K562 (cell line): ENCODE measurements around the gene ARMH3. TPM values are rescaled to one million over a fixed set of nuclear protein-coding genes. Genes with fewer than 3 reads are reported as not detected.

Experiments
- ATAC-seq: fragments of 200-7000 bp; cut with Tn5 transposase; 3 replicates; pipeline ENCODE4 v1.9.1; 2020; ENCODE audit warnings: moderate library complexity
- BruUV-seq: library from RNA; stranded (reverse); fragments of 400-500 nt; replicated peaks from 2 replicates; lab custom pipeline; 2021; lab: Mats Ljungman, UMichigan
- CTCF ChIA-PET: fragments of 300-600 bp; formaldehyde crosslinking; extraction: SDS; loops from one replicate; lab custom pipeline; 2021; ENCODE audit warnings: low intra/inter-chr PET ratio; lab: Yijun Ruan, JAX
- POLR2A ChIA-PET: fragments of 300-600, 350-650 bp; sonication (Branson Sonifier 250); formaldehyde crosslinking; extraction: SDS; loops from one replicate; lab custom pipeline; 2021; ENCODE audit warnings: antibody characterized with exemption, inconsistent platforms; lab: Yijun Ruan, JAX
- DNase-seq, 4 experiments: peaks; one replicate each; pipeline versions ENCODE4 v3.0.0 to v3.0.0-alpha.2; 2011 to 2018; ENCODE audit warnings: low spot score in 3 of 4, mixed read lengths in 3 of 4; ENCODE audit errors: extremely low read depth in 1 of 4
- FAIRE-seq: peaks from 2 replicates; lab custom pipeline; 2011; peaks lifted over from hg19 to GRCh38; lab: Jason Lieb, UNC
- H2AFZ ChIP-seq: 2 replicates; pipeline ENCODE4 v1.6.0; 2011; ENCODE audit warnings: low read depth, low read length, control low read depth, inconsistent platforms
- H3K27ac ChIP-seq: fragments of 200-600 bp; 3 replicates; pipeline ENCODE4 v1.8.0; 2011; ENCODE audit warnings: low read depth, mild to moderate bottlenecking, control low read depth, inconsistent platforms, low read length, moderate library complexity, mixed read lengths; ENCODE audit errors: extremely low read depth
- H3K27me3 ChIP-seq, 2 experiments: fragments of 300-600 bp in 1 of 2; 2 replicates in 1 of 2; 3 replicates in 1 of 2; pipeline versions ENCODE4 v1.6.0 to v1.8.0; 2011; ENCODE audit warnings: inconsistent platforms in 2 of 2, low read length in 2 of 2, mild to moderate bottlenecking in 1 of 2, mixed read lengths in 1 of 2, moderate library complexity in 1 of 2; ENCODE audit not compliant: control insufficient read depth in 2 of 2, insufficient read depth in 2 of 2
- H3K36me3 ChIP-seq: fragments of 300-600 bp; 3 replicates; pipeline ENCODE4 v1.8.0; 2011; ENCODE audit warnings: mild to moderate bottlenecking, low read length, inconsistent platforms; ENCODE audit not compliant: control insufficient read depth, insufficient read depth
- H3K4me1 ChIP-seq, 2 experiments: fragments of 200-600 bp in 1 of 2; replicated peaks in 1 of 2; 2 replicates in 1 of 2; 3 replicates in 1 of 2; pipeline versions ENCODE4 v1.5.1 to v1.8.0; 2011; ENCODE audit warnings: inconsistent platforms in 2 of 2, low read length in 2 of 2, mild to moderate bottlenecking in 1 of 2, mixed read lengths in 1 of 2, moderate library complexity in 1 of 2; ENCODE audit not compliant: control insufficient read depth in 2 of 2, insufficient read depth in 2 of 2
- H3K4me2 ChIP-seq: 2 replicates; pipeline ENCODE4 v1.6.1; 2011; ENCODE audit warnings: low read length, control low read depth, inconsistent platforms, mixed read lengths; ENCODE audit not compliant: insufficient read depth
- H3K4me3 ChIP-seq: fragments of 200-600 bp; sonication (generic), shearing (Covaris generic); 2 replicates; pipeline ENCODE4 v1.5.1; 2016; ENCODE audit warnings: control low read depth, inconsistent platforms
- H3K79me2 ChIP-seq: fragments of 200-600 bp; 3 replicates; pipeline ENCODE4 v1.8.0; 2011; ENCODE audit warnings: low read length, inconsistent platforms; ENCODE audit not compliant: control insufficient read depth, insufficient read depth
- H3K9ac ChIP-seq, 2 experiments: 2 replicates each; pipeline versions ENCODE4 v1.6.0 to v1.6.1; 2011; ENCODE audit warnings: low read depth in 2 of 2, low read length in 2 of 2, control low read depth in 1 of 2, inconsistent platforms in 1 of 2, mild to moderate bottlenecking in 1 of 2, mixed read lengths in 1 of 2; ENCODE audit not compliant: insufficient read depth in 1 of 2
- H3K9me1 ChIP-seq: one replicate; pipeline ENCODE4 v1.6.0; 2011; ENCODE audit warnings: inconsistent platforms, mild to moderate bottlenecking, low read length, moderate library complexity; ENCODE audit not compliant: control insufficient read depth, insufficient read depth
- H3K9me3 ChIP-seq: replicated peaks from 2 replicates; pipeline ENCODE4 v1.5.1; 2011; ENCODE audit warnings: low read depth, low read length, inconsistent platforms; ENCODE audit not compliant: control insufficient read depth, insufficient read depth
- H4K20me1 ChIP-seq: replicated peaks from 2 replicates; pipeline ENCODE4 v1.6.1; 2011; ENCODE audit warnings: low read length, inconsistent platforms, mixed read lengths; ENCODE audit not compliant: control insufficient read depth, insufficient read depth
- BCOR ChIP-seq: fragments of 450-650 bp; IDR thresholded peaks from 2 replicates; pipeline ENCODE4 v1.6.1; 2016
- CC2D1A ChIP-seq: fragments of 450-650 bp; IDR thresholded peaks from 2 replicates; pipeline ENCODE4 v1.6.1; 2017; ENCODE audit warnings: mild to moderate bottlenecking
- HNRNPLL ChIP-seq: fragments of 200-400 bp; formaldehyde crosslinking; IDR thresholded peaks from 2 replicates; pipeline ENCODE4 v1.6.1; 2017; ENCODE audit warnings: low read length, low read depth, mild to moderate bottlenecking; ENCODE audit not compliant: poor library complexity, severe bottlenecking
- RBM22 ChIP-seq: fragments of 200-400 bp; formaldehyde crosslinking; IDR thresholded peaks from 2 replicates; pipeline ENCODE4 v1.6.1; 2018; ENCODE audit warnings: low read length, low read depth; ENCODE audit not compliant: poor library complexity, severe bottlenecking
- RBM25 ChIP-seq: fragments of 200-400 bp; formaldehyde crosslinking; IDR thresholded peaks from 2 replicates; pipeline ENCODE4 v1.6.1; 2018; ENCODE audit warnings: low read length, low read depth, moderate library complexity; ENCODE audit not compliant: severe bottlenecking
- RUNX1 ChIP-seq: sonication (generic); IDR thresholded peaks from 2 replicates; pipeline ENCODE4 v1.6.1; 2016; ENCODE audit warnings: antibody characterized with exemption, low read depth
- STAG1 ChIP-seq: sonication (generic); formaldehyde crosslinking; IDR thresholded peaks from 2 replicates; pipeline ENCODE4 v1.5.0; 2020; ENCODE audit warnings: missing genetic modification reagents, borderline replicate concordance
- ZFP36 ChIP-seq: fragments of 150-350 bp; IDR thresholded peaks from 2 replicates; pipeline ENCODE4 v1.6.1; 2018; ENCODE audit warnings: low read length, low read depth; ENCODE audit not compliant: partially characterized antibody
- WGBS: fragments of 100-300 bp; shearing (Covaris generic); methylation state at CpG from one replicate; pipeline ENCODE4 v1.1.6; 2016; ENCODE audit warnings: low coverage, mixed read lengths; ENCODE audit not compliant: insufficient coverage; ENCODE audit errors: missing lambda C conversion rate; 5-methylcytosine and 5-hydroxymethylcytosine counted together
- in situ Hi-C: fragments of 300-500 bp; cut with MboI; formaldehyde crosslinking; loops from 4 replicates; pipeline ENCODE4 v1.15.0; 2018; ENCODE audit warnings: inconsistent platforms, mixed read lengths
- intact Hi-C: fragments of 100-400 bp; cut with micrococcal nuclease; formaldehyde crosslinking; loops from 2 replicates; pipeline ENCODE4 v1.14.2; 2022
- polyA plus RNA-seq, 8 experiments: library from polyadenylated mRNA; depleted of rRNA in 4 of 8; stranded (reverse) in 5 of 8; unstranded in 3 of 8; fragments of >200 nt; fragmentation: Nextera tagmentation in 2 of 8; fragmentation: Illumina TruSeq in 1 of 8; extraction: Ambion mirVana in 2 of 8; extraction: Trizol in 1 of 8; gene quantifications; 2 replicates each; pipeline versions ENCODE4 v1.2.1 to v1.2.3, GENCODE V29; 2011 to 2014; ENCODE audit warnings: inconsistent platforms in 1 of 8, missing spikeins in 1 of 8
- total RNA-seq, 7 experiments: library from RNA; depleted of rRNA in 6 of 7; stranded (reverse); fragments of >200 nt in 6 of 7; fragmentation: Illumina TruSeq in 2 of 7; extraction: Trizol in 2 of 7; gene quantifications; 2 replicates each; pipeline versions ENCODE4 v1.2.1 to v1.2.3, GENCODE V29; 2011 to 2021; ENCODE audit warnings: low replicate concordance in 1 of 7
- TF ChIP-seq, protein P1 (sequence below): fragments of 450-650 bp; conservative IDR thresholded peaks from 2 replicates; pipeline ENCODE4 v1.6.1; 2016; ENCODE audit warnings: missing genetic modification characterization, low read depth, mild to moderate bottlenecking, control low read depth, missing compliant biosample characterization
- TF ChIP-seq, protein P2 (sequence below): fragments of 250-450 bp; sonication (Bioruptor Pico); IDR thresholded peaks from 2 replicates; pipeline ENCODE4 v1.8.0; 2021; ENCODE audit warnings: mild to moderate bottlenecking, moderate library complexity

Gene ARMH3
- total and polyA plus RNA-seq, 9 of the 15 experiments (the other 6 are each of a cell fraction or from before 2014, with no cell fraction given) = 0.29 to 0.73 TPM; not detected in 7

DNA sequence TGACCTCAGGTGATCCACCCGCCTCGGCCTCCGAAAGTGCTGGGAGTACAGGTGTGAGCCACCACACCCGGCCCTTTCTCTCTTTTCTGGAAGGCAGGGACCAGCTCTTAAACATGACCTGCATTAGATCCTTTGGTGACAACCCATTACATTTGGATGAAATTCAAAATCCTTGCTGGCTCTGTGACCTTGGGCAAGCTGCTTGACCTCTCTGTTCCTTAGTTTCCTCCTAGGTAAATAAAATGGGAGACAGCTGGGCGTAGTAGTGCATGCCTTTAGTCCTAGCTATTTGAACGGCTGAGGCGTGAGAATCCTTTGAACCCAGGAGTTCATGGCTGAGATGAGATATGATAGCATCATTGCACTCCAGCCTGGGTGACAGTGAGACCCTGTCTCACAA lies 40.5 kb upstream of the ARMH3 start:
- 98% methylated on average over 7 of the region's 7 CpGs for WGBS
- in situ Hi-C loops (loop anchor here (25.0 kb wide), 1 partner anchor 884 kb away; no protein-coding TSS in a partner anchor), intact Hi-C loops (no loop called here)
- POLR2A ChIA-PET = interaction anchor here (0.6 kb wide), 1 partner anchor 300 kb away, joined by 3 read pairs; no protein-coding TSS in a partner anchor
- DNase-seq (no peak), FAIRE-seq (no peak), ATAC-seq (no peak)
- Histone ChIP-seq H3K9ac (no peak overlapping the region), H3K9me1 (no peaks in the 10 kb centered on the region), H3K4me1 (no peaks in the 10 kb centered on the region; a peak in 1 of 5 replicates), H2AFZ (no peak overlapping the region), H3K9me3 (no peaks in the 10 kb centered on the region), H3K4me3 (no peak overlapping the region), H4K20me1 (no peaks in the 10 kb centered on the region), H3K4me2 (no peak overlapping the region), H3K79me2 (no peaks in the 10 kb centered on the region), H3K27me3 (no peaks in the 10 kb centered on the region), H3K27ac (no peak overlapping the region), H3K36me3 (no peaks in the 10 kb centered on the region)
- CTCF ChIA-PET = no interaction called here
- no TSS peak for BruUV-seq
- TF ChIP-seq ZFP36 = peak; percentile 45
- no peak for TF ChIP-seq RUNX1
- no peak for TF ChIP-seq RBM22
- TF ChIP-seq HNRNPLL = no peak
- peak; percentile 66 for TF ChIP-seq RBM25
- TF ChIP-seq, protein P1, sequence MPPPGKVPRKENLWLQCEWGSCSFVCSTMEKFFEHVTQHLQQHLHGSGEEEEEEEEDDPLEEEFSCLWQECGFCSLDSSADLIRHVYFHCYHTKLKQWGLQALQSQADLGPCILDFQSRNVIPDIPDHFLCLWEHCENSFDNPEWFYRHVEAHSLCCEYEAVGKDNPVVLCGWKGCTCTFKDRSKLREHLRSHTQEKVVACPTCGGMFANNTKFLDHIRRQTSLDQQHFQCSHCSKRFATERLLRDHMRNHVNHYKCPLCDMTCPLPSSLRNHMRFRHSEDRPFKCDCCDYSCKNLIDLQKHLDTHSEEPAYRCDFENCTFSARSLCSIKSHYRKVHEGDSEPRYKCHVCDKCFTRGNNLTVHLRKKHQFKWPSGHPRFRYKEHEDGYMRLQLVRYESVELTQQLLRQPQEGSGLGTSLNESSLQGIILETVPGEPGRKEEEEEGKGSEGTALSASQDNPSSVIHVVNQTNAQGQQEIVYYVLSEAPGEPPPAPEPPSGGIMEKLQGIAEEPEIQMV = no peak
- TF ChIP-seq BCOR = peak; percentile 69
- TF ChIP-seq CC2D1A = no peak
- TF ChIP-seq, protein P2, sequence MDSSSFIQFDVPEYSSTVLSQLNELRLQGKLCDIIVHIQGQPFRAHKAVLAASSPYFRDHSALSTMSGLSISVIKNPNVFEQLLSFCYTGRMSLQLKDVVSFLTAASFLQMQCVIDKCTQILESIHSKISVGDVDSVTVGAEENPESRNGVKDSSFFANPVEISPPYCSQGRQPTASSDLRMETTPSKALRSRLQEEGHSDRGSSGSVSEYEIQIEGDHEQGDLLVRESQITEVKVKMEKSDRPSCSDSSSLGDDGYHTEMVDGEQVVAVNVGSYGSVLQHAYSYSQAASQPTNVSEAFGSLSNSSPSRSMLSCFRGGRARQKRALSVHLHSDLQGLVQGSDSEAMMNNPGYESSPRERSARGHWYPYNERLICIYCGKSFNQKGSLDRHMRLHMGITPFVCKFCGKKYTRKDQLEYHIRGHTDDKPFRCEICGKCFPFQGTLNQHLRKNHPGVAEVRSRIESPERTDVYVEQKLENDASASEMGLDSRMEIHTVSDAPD = no peak
- TF ChIP-seq STAG1 (CRISPR knock-in tag) = no peak
